HG02588 (cell line): ENCODE data around the gene NEMP2.
"Not testable (repeated sequence)": the region's sequence is repeated elsewhere in the genome, so short reads cannot be mapped to it uniquely, and the experiment has no call there.

Experiments used
- ATAC-seq: cut with Tn5 transposase; IDR thresholded peaks from one replicate; pipeline ENCODE4 v1.9.1; 2021; ENCODE audit warnings: mild to moderate bottlenecking, moderate library complexity; ENCODE audit not compliant: unreplicated experiment

The NEMP2 gene

GRCh38 chr2:190526105-190526750 lies 8.3 kb downstream of the NEMP2 start:
- ATAC-seq = no peak

DNA sequence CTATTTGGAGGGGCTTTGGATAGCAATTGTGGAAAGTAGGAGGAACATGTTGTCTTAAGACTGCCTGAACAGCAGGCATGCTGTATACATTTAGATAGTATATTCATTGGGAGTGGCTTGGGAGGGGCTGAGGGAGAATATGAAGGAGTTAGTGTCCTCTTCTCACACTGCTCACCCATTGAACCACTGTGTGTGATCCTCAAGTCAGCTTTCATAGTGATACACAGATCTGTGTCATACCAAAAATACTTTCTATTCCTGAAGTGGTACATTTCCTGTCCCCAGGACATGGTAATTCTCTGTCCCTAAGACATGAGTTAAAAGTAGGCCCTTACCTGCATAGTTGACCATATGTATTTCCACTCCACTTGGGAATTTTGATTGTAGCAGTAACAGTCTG lies 9.6 kb downstream of the NEMP2 start:
- ATAC-seq = no peak

DNA sequence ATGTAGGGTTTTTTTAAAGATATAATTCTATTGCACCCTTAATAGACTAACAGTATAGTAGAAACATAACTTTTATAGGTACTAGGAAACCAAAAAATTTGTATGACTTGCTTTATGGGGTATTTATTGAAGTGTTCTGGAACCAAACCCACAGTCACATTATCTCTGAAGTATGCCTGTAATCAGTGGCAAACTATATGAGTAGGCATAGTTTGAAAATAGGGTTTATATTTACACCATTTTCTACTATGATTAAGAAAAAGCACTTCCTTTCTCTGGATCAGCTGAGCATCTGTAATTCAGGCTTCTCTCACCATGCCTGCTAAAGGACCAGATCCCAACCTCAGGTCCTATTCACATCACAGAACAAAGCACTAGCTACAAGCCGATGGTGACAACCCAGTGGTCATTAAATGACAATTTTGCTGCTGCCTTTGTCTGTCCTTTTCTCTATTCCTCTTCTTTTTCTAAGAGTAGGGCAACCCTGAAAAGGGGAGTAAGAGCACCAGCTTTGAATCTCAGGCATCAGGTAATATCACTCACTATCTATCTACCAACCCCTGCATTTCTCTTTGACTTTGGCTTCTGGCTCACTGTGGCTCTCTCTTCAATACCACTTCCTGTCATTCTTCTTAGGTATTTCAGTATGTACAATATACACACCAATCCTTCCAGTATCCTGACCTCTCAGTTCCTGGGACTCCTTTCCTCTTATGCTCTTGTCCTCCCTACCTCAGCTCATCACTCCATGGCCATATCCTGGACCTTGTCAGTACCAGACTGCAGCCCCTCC lies 14.4 kb downstream of the NEMP2 start:
- no peak for ATAC-seq

DNA sequence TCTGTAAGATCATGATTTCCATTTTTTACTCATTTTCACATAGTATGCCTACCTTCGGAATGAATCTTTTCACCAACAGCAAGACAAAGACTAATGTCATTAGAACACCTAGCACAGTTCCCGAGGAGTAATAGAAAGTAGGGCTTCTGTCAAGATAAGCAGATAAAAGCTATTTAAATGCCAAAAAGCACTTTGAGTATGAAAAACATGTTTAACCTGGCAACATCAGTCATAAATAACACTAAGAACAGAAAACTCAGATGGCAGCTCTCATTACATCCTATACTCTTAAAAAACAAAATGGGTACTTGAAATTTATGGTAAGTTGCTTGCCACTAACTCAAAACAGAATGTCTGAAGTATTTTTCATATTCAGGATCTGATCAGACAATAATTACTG lies 17.1 kb downstream of the NEMP2 start:
- no peak for ATAC-seq

DNA sequence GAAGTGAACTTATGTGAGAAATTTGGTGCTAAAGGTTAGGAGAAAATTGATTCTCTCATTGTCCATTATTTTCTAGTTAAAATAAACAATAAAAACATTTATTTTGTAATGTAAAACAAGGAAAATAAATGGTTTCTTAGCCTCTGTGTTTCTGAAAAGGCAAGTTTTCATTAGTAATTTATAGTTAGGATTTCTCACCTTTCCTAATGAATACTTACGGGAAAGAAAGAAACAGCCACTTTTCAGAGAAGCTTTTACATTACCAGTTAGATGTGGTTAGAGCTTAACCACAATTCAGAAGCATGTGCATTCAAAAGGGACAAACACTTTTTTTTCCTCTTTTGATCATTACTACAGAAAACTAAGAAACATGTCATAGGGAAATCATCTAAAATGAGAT lies 18.8 kb downstream of the NEMP2 start:
- ATAC-seq = no peak

- ATAC-seq = no peak
Measured at GRCh38 chr2:190514676-190515075, 19.8 kb downstream of the NEMP2 start.

GRCh38 chr2:190513877-190514276 lies 20.6 kb downstream of the NEMP2 start:
- ATAC-seq = no peak

DNA sequence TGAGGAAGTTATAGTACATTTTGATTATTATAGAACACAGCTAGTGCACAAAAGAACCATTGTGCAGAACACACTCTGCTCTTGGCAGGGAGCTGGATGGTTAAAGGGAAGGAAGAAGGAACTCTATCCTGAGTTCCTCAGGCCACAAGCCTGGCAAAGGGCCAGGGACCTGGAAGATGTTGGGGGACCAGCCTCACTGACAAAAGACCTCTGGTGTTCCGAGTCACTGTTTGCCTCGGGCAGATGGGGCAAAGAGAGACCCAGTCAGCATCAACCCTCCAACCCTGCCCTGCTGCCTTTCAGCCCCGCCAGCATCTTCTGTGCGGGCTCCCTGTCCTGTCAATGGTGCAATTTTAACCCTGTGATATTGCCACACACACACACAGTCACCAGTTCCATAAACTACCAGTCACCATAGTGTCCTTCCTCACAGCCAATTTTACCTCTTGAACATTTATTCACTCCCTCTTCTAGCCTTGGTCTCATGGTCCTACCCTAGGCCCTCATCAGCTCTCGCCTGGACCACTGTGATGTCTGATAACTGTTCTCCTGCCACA lies 21.9 kb downstream of the NEMP2 start:
- no peak for ATAC-seq

- ATAC-seq = no peak
Measured at GRCh38 chr2:190511104-190511503, 23.4 kb downstream of the NEMP2 start.

- not testable (repeated sequence) for ATAC-seq
Measured at GRCh38 chr2:190509895-190510294, 24.6 kb downstream of the NEMP2 start.

DNA sequence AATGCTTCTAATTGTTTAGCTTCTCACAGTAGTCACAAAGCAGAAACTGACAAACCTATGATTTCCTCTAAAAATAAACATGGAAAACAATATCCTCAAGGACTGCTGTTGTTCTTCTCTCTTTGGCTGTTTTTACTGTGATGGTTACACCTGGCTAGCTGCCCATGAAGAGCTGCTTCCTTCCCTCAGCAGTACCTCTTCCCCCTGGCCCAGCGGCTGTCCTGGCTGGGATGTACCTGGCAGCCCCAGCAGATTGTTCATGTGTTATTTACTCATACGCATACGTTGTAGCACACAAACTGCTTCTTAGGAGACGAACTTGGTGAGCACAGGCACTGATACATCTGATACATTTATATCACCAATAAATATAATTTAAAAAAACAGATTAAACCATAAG lies 27.4 kb downstream of the NEMP2 start:
- no peak for ATAC-seq

DNA sequence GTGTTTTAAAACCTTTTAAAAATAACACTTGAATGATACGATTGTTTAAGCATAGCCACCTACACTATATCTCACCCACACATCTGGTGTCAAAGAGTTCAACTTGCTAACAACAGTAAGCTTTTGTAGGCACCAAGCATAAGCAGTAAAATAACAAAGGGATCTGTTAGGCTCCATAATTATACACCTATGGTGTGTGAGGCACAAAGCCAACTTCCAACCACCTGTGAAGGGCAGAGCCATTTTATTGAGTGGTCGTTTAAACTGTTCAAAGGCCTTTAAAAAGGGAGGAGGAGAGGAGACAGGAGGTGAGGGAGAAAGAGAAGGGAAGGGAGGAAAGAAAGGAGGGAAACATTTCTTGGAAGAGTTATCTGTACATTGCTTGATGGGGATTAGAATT lies 27.9 kb downstream of the NEMP2 start:
- ATAC-seq = no peak

GRCh38 chr2:190505696-190506095 lies 28.8 kb downstream of the NEMP2 start:
- ATAC-seq = no peak

DNA sequence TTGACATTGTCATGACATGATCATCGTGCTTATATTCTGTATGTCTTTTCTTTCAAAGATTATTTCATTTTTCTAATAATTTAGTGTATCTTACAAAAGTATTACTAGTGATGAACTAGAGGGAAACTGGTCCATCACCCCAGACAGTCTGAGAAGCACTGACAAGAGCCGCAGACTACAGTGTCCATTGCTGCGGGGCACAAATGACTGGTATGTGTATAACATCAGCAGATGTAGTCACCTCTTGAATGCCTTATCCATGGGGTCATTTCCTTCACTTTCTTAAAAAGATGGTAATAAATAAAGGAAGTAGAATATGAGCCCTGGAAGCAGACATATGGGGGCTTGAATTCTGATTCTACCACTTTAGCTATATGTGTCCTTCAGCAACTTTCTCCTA lies 29.6 kb downstream of the NEMP2 start:
- ATAC-seq = no peak

- ATAC-seq = no peak
Measured at GRCh38 chr2:190503088-190503487, 31.4 kb downstream of the NEMP2 start.

DNA sequence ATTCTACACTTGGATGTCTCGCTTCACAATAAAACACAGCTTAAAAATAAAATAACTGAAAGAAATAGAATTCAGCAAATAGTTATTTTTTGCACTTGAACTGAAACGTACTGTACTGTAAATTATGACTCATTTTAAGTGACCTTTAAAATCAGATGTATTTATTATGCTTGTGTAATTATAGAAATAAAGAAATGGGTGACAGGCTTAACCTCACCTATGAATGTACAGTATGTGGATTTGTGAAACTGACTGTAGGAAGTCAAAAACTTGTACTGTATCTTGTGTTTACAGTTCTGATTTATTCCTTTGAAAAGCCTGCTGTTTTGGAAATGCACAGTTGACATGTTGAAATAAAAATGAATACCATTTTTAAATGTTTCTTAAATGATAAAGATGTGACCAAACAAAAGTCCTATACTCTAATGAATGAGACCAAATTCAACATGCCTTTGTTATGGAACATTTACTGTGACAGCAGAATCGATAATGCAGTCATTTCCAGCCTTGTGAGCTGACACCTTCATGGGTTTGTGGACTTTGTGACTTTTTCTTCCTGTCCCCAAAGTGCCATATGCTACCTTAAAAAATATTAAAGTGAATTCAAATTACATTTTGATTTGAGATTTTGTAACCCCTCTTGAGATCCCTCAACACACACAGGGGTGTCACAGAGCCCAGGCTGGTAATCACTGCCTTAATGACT lies 32.7 kb downstream of the NEMP2 start:
- ATAC-seq = no peak

- ATAC-seq = no peak
Measured at GRCh38 chr2:190501231-190501630, 33.3 kb downstream of the NEMP2 start.

GRCh38 chr2:190500054-190500502 lies 34.4 kb downstream of the NEMP2 start:
- no peak for ATAC-seq

- ATAC-seq = no peak
Measured at GRCh38 chr2:190499273-190499672, 35.2 kb downstream of the NEMP2 start.

GRCh38 chr2:190497428-190497827 lies 37.1 kb downstream of the NEMP2 start:
- no peak for ATAC-seq

- not testable (repeated sequence) for ATAC-seq
Measured at GRCh38 chr2:190494600-190495227, 39.8 kb downstream of the NEMP2 start.
